ENCODE results near the gene LILRB1.
A peak's percentile ranks its signal among the peaks of the same experiment; 100 is the strongest.
"Not testable (repeated sequence)": the region's sequence is repeated elsewhere in the genome, so short reads cannot be mapped to it uniquely, and the experiment has no call there.

The LILRB1 gene

DNA sequence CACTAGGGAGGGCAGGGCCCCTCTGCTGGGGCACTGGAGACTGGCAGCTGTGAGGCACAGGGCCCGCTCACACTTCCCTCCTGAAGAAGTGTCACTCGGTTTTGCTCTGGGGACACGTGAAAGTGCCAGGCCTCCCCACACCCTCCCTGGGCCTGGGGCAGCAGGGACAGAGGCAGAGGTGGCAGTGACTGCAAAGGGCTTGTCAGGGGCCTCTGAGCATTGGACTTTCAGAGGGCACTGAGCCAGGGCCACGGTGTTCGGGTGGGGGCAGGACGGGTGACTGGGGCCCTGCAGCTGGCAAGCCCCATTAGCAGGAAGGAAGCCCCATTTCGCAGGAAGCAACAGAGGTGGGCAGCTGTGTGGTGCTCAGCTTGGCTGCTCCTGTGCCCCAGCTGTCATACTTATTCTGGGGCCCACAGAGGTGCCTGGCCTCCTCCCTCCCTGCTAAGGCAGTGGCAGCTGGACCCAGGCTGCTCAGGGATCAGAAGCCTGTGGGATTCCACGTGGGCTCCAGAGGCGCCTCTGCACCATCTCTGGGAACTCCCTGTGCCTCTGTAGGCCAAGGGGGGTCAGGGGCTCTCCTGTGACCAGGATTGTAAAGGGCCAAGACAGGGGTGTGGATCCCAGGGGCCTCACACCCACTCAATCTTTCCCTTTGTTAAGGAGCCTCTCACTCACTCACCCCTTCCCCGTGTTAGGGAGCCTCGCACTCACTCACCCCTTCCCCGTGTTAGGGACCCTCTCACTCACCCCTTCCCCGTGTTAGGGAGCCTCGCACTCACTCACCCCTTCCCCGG is 5.2 kb upstream of the LILRB1 start:
- DNase-seq, result not testable (repeated sequence)

DNA sequence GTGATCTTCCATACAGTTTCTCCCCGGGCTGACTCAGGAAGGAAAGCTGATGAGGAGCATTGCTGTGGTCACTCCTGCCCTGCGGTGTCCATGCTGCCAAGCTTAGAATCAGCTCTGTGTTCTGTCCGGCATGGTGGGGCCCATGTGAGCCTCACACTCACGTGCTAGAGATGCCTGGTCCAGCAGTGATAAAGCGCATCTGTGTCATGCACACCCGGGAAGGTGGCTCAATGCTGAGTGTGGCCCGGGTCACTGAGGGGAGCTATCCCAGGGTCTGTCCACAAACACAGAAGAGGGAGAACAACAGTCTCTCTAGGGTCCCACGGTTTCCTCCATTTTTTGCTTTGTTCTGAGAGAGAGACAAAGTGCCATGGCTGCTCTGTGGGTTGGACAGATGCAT is 3.5 kb upstream of the LILRB1 start:
- no peak for DNase-seq

DNA sequence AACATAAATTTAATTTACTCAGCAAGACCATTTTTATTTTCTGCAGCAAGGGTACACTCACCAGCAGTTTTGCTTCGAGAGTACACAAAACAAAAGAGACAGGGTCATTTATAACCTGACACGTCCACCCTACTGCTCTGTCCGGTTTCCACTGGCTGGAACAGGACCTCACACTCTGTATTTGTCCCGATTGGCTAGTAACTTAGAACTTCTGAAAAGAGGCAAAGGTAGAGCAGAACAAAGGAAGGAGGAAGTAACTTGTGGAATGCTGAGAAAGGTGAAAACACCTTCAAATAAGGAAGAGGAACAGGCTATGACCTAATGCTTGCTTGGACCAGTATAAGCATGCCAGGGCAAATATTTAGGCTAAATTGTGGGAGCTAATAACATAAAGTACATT is 2.4 kb upstream of the LILRB1 start:
- not testable (repeated sequence) for DNase-seq

GRCh38 chr19:54630782-54631181 is 498 bp downstream of the LILRB1 start:
- DNase-seq, result no peak

- DNase-seq, result peak in 1 of 56 donors; percentile 37
Measured at GRCh38 chr19:54631489-54632337, 1.4 kb downstream of the LILRB1 start.

- DNase-seq, result not testable (repeated sequence)
Measured at GRCh38 chr19:54632517-54632916, 2.2 kb downstream of the LILRB1 start.

DNA sequence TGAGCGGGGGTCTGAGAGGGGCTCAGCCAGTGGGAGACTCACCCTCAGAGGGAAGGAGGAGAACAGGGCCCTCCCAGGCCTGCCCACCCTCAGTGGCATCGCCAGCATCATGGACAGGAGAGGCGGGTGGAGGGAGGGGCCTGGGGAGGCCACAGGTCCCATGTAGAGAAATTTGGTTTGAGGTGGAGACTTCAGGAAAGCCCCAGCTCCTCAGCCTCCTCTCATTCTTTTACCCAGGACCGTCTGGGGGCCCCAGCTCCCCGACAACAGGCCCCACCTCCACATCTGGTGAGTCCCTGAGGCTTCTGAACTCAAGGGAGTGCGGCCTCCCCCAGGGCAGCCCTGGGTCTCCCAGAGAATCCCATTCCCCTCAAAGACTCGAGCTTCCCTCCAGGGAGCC is 3.1 kb downstream of the LILRB1 start:
- no peak for DNase-seq

- not testable (repeated sequence) for DNase-seq
Measured at GRCh38 chr19:54636081-54636480, 5.8 kb downstream of the LILRB1 start.

GRCh38 chr19:54638683-54639082 is 8.4 kb downstream of the LILRB1 start:
- DNase-seq, result no peak

DNA sequence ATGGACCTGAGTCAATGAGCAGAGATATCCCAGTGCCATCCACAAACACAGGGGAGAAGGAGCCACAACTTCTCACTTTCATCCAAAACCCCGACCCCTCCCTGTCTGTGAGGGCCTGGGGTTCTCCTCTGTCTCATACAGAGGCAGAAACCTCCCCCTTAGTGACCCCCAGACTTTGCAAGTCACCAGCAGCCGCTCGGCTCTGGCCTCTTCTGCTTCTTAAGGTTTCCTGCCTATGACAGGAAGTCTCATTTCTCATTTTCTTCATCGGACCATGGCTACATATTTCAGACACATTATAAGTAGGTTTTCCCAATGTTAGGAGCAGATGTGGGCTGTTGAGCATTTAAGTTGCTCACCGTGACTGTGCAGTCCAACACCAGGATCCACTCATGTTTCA is 12.7 kb downstream of the LILRB1 start:
- DNase-seq, result not testable (repeated sequence)

DNA sequence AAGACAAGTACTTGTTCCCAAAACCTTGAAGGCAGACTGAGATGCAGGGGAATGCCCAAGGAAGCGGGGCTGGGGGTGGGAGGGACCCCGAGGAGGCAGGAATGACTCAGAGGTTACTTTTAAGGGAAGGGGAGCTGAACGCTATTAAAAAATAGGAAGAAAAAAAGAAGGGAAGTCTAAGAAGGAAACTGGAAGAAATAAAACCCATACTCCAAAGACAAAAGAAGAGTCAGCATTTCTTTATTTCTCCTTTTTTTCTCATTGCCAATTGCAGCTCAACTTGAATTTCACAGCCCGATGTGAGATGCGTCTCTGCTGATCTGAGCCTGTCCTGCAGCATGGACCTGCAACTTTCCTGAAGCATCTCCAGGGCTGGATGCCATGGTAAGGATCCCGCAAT is 13.3 kb downstream of the LILRB1 start:
- DNase-seq, result not testable (repeated sequence)

DNA sequence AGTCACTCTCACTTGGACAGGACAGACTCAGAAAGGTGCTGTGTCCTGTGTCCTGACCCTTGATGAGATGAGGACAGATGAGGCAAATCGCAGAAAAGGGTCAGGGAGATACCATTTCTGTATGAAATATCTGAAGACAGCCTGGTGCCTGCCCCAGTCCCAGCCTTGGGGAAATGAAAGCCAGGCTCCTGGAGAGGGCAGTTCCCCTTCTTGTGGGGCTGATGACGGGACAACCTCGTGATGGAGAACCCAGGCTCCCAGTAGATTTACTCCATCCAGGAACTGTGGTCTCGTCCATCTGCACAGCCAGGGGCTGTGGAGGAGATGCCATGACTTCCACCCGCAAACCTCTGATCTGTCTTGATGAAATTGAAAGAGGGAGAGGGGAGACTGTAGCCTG is 13.8 kb downstream of the LILRB1 start:
- peak in 10 of 56 donors; percentile 3 to 30 (median 17) for DNase-seq

DNA sequence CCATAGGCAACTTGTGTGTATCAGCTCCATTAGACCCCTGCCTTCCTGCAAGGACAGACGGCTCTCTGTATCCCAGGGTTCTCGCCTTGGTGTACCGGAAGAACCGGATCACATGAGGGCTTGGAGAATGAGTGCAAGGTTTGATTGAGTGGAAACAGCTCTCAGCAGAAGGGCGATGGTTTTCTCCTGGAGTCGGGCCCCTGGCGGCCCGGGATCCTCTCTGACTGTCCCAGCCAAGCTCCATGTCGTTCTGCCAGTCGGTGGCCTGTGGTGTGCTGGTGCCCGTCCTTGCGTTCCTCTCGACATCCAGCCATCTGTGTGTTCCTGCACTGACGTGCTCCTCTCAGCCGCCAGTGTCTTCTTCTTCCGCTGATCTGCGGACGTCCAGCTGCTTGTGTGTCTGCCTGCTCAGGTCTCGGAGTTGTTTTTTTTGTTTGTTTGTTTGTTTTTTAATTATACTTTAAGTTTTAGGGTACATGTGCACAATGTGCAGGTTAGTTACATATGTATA is 16.1 kb downstream of the LILRB1 start:
- DNase-seq, result no peak

DNA sequence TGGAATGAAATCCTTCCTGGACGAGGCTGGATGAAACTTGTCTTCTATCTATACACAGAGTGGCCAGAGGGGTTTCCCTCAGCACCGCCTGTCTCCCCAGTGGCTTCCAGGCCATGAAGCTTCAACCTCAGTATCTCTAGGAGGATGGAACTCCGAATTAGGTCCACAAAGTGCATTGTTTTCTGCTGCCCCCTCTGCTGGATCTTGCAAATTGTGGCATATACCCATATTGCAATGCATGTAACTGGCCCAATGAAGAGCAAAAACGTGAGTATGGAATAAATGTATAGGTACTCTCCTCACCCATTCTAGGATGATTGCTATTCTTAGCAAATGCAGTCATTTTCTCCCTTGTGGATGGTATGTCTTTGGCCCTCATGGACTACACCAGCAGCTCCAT is 17.8 kb downstream of the LILRB1 start:
- DNase-seq, result no peak

- DNase-seq, result no peak
Measured at GRCh38 chr19:54650108-54650655, 19.9 kb downstream of the LILRB1 start.

- no peak for DNase-seq
Measured at GRCh38 chr19:54653181-54653809, 23.0 kb downstream of the LILRB1 start.

DNA sequence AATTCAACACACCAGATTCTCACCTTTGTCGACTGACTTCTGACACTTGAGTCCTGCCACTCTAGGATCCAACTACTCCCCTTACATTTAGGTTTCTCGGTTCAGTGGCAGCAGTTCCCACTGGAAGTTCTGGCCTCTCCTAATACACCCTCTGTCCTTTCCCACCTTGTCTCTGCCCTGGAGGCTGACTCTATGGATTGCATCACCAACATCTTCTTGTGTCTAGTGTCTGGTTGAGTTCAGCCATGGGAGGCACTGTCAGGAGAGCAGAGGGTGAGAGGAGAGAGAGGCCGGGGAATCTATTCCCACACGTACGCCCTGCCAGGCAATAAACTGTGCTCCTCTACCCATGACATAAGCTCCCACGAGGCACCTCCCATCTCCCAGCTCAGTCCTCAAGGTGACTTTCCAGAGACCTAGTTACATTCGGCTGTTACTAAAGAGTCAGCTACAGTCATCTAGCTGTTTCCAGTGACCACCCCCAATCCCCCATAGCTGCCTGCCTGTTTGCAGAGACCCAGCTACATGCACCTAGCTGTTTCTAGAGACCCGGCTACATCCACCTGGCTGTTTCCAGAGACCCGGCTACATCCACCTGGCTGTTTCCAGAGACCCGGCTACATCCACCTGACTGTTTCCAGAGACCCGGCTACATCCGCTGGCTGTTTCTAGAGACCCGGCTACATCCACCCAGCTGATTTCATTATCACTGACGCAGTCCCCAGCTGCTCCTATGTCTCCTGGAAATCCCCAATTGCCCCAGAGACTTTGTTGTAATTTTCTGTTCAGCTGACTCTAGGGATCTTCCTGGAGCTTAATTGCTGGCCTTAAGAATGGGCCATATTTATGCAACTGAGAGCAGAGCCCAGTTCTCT is 24.4 kb downstream of the LILRB1 start:
- no peak for DNase-seq

DNA sequence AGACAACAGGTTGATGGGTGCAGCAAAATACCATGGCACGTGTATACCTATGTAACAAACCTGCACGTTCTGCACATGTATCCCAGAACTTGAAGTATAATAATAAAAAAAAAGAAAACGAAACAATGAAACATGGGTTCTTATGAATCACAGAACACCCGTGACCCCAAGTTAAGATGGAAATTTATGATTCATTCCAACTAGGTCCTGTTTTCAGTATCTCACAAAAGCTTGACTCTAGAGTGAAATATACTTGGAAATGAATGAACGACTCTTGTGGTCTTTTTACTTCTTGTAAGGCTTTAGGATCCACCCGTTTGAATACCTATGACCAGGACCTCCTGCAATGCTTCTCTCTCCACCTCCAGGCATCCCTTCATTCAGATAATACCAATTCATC is 29.0 kb downstream of the LILRB1 start:
- no peak for DNase-seq

DNA sequence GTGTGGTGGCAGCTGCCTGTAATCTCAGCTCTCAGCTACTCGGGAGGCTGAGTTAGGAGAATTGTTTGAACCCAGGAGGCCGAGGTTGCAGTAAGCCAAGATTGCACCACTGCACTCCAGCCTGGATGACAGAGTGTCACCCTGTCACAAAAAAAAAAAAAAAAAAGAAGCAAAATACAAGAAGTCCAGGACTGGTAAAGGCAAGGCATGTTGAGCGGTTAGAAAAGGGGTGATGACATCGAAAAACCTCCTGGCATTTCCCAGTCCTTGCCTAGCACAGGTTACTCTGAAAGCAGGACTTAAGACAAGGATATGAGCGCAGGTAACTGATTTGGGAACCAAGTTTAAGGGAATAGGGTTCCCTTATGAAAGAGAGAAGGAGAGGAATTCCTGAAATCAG is 30.0 kb downstream of the LILRB1 start:
- DNase-seq, result no peak

DNA sequence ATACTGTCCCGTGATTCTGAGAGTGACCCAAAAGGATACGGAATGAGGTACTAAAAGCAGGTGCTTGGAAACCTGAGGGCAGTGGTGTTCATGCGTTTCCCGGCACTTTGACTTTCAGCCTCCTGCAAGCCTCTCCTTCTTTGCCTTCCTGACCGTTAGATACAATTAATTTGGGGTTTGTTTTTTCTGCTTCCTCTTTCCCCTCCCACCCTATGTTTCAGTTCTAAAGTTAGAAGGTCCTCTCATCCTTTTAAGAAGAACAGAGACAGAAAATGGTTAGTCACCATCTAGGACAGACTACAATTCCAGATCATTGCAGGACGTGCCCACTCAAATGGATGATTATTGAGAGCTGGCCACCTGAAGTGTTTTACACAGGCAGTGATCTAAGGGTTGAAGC is 30.7 kb downstream of the LILRB1 start:
- no peak for DNase-seq
